Common myeloid progenitor, CD34-positive (primary cell): ENCODE measurements around the gene CTBS.

ENCODE experiments used
- CTCF ChIA-PET: fragments of 350-600 bp; sonication (Branson Sonifier 250); formaldehyde crosslinking; loops from one replicate; lab custom pipeline; 2021; ENCODE audit warnings: antibody characterized with exemption; lab: Charles Lee
- POLR2A ChIA-PET: fragments of 350-600 bp; sonication (Branson Sonifier 250); formaldehyde crosslinking; loops from one replicate; lab custom pipeline; 2021; ENCODE audit warnings: antibody characterized with exemption; lab: Charles Lee
- DNase-seq, 3 donors: peaks; one replicate each; pipeline versions ENCODE4 v3.0.0 to v3.0.0-alpha.2; 2013
- H3K27ac ChIP-seq, 2 experiments: 1 replicate in 1 of 2; 2 replicates in 1 of 2; pipeline ENCODE4 v1.7.0; 2013; ENCODE audit warnings: inconsistent platforms in 2 of 2, low read length in 2 of 2, mild to moderate bottlenecking in 2 of 2, low read depth in 1 of 2, moderate library complexity in 1 of 2; ENCODE audit not compliant: severe bottlenecking in 2 of 2, insufficient read depth in 1 of 2, poor library complexity in 1 of 2
- H3K27me3 ChIP-seq, 5 experiments: replicated peaks in 2 of 5; 1 replicate in 3 of 5; 2 replicates in 2 of 5; pipeline versions ENCODE4 v1.6.1 to v1.7.0; 2013; ENCODE audit warnings: low read length in 4 of 5, mild to moderate bottlenecking in 2 of 5, moderate library complexity in 2 of 5, inconsistent platforms in 1 of 5; ENCODE audit not compliant: insufficient read depth in 5 of 5, control insufficient read depth in 4 of 5
- H3K36me3 ChIP-seq, 4 experiments: 1 replicate in 2 of 4; 2 replicates in 2 of 4; pipeline versions ENCODE4 v1.6.1 to v1.7.0; 2013; ENCODE audit warnings: low read length in 3 of 4, control low read depth in 1 of 4, mild to moderate bottlenecking in 1 of 4; ENCODE audit not compliant: control insufficient read depth in 4 of 4, insufficient read depth in 4 of 4
- H3K4me1 ChIP-seq, 4 experiments: 1 replicate in 3 of 4; 2 replicates in 1 of 4; pipeline versions ENCODE4 v1.6.1 to v1.7.1; 2013; ENCODE audit warnings: low read length in 3 of 4, mild to moderate bottlenecking in 3 of 4, control low read depth in 1 of 4, inconsistent platforms in 1 of 4, moderate library complexity in 1 of 4; ENCODE audit not compliant: control insufficient read depth in 4 of 4, insufficient read depth in 4 of 4; ENCODE audit errors: control extremely low read depth in 1 of 4
- H3K4me3 ChIP-seq, 7 experiments: 1 replicate in 4 of 7; 2 replicates in 3 of 7; pipeline versions ENCODE4 v1.5.1 to v1.7.0; 2013; ENCODE audit warnings: mild to moderate bottlenecking in 7 of 7, low read length in 6 of 7, moderate library complexity in 6 of 7, inconsistent platforms in 2 of 7, low read depth in 2 of 7, control low read depth in 1 of 7; ENCODE audit not compliant: insufficient read depth in 4 of 7, control insufficient read depth in 1 of 7; ENCODE audit errors: extremely low read depth in 1 of 7
- H3K9me3 ChIP-seq, 5 experiments: 1 replicate in 4 of 5; 2 replicates in 1 of 5; pipeline versions ENCODE4 v1.6.1 to v1.7.1; 2013; ENCODE audit warnings: low read length in 4 of 5, mild to moderate bottlenecking in 2 of 5, inconsistent platforms in 1 of 5, low read depth in 1 of 5, moderate library complexity in 1 of 5; ENCODE audit not compliant: control insufficient read depth in 4 of 5, insufficient read depth in 2 of 5; ENCODE audit errors: control extremely low read depth in 1 of 5
- WGBS: methylation state at CpG from one replicate; pipeline ENCODE4 v1.1.5; 2013; ENCODE audit not compliant: insufficient coverage; 5-methylcytosine and 5-hydroxymethylcytosine counted together

Gene CTBS

GRCh38 chr1:84613887-84614286 lies 39.6 kb upstream of the CTBS start:
- CTCF ChIA-PET: interaction anchor here (0.7 to 1.6 kb wide), 2 partner anchors 12 to 28 kb away, joined by 3 to 4 read pairs; no protein-coding TSS in a partner anchor
- POLR2A ChIA-PET: no interaction called here
- Histone ChIP-seq H3K36me3 (no peaks in the 10 kb centered on the region), H3K4me3 (no peak overlapping the region), H3K4me1 (no peaks in the 10 kb centered on the region), H3K9me3 (peaks cover 4 to 22% (median 15%) of the 10 kb centered on the region in 5 experiments), H3K27ac (no peak overlapping the region), H3K27me3 (no peaks in the 10 kb centered on the region)
- DNase-seq: no peak
- WGBS: 100% methylated on average over 1 of the region's 2 CpGs

GRCh38 chr1:84613026-84613425 lies 38.8 kb upstream of the CTBS start:
- no peaks in the 10 kb centered on the region for H3K4me1 ChIP-seq
- ChIA-PET CTCF (no interaction called here), POLR2A (no interaction called here)
- no peaks in the 10 kb centered on the region for H3K27me3 ChIP-seq
- no peak overlapping the region for H3K4me3 ChIP-seq
- H3K36me3 ChIP-seq: no peaks in the 10 kb centered on the region
- DNase-seq: no peak
- peaks cover 4 to 22% (median 15%) of the 10 kb centered on the region in 5 experiments for H3K9me3 ChIP-seq
- H3K27ac ChIP-seq: no peak overlapping the region
- 100% methylated on average over 2 of the region's 2 CpGs for WGBS

- no peak for DNase-seq
- WGBS: 63% methylated on average over 1 of the region's 3 CpGs
These were observed 37.6 kb upstream of the CTBS start for GRCh38 chr1:84611796-84612195.

GRCh38 chr1:84611091-84611490 lies 36.9 kb upstream of the CTBS start:
- WGBS: no CpG with 5 or more reads among the region's 1 CpG
- Histone ChIP-seq H3K4me3 (no peak overlapping the region), H3K9me3 (peaks cover 4 to 36% (median 20%) of the 10 kb centered on the region in 5 experiments), H3K36me3 (no peaks in the 10 kb centered on the region), H3K27ac (no peak overlapping the region), H3K4me1 (no peaks in the 10 kb centered on the region), H3K27me3 (no peaks in the 10 kb centered on the region)
- DNase-seq: no peak
- CTCF ChIA-PET: interaction anchor here (1.2 to 1.3 kb wide), 2 partner anchors 9 to 51 kb away, joined by 3 read pairs; no protein-coding TSS in a partner anchor
- POLR2A ChIA-PET: no interaction called here

More at GRCh38 chr1:84611796-84612195, 37.6 kb upstream of the CTBS start:
- Histone ChIP-seq H3K27me3 (no peaks in the 10 kb centered on the region), H3K4me1 (no peaks in the 10 kb centered on the region), H3K4me3 (no peak overlapping the region), H3K9me3 (peaks cover 4 to 28% (median 15%) of the 10 kb centered on the region in 5 experiments), H3K36me3 (no peaks in the 10 kb centered on the region), H3K27ac (no peak overlapping the region)
- ChIA-PET CTCF (interaction anchor here (1.2 kb wide), 1 partner anchor 9 kb away, joined by 3 read pairs; no protein-coding TSS in a partner anchor), POLR2A (no interaction called here)

GRCh38 chr1:84606977-84607376 lies 32.7 kb upstream of the CTBS start:
- DNase-seq: no peak
- no peaks in the 10 kb centered on the region for H3K27me3 ChIP-seq
- no peak overlapping the region for H3K4me3 ChIP-seq
- WGBS: 91% methylated on average over 3 of the region's 5 CpGs
- no peaks in the 10 kb centered on the region for H3K4me1 ChIP-seq
- H3K9me3 ChIP-seq: peaks cover 3 to 51% (median 34%) of the 10 kb centered on the region in 5 experiments
- POLR2A ChIA-PET: no interaction called here
- H3K27ac ChIP-seq: no peak overlapping the region
- CTCF ChIA-PET: interaction anchor here (6.4 kb wide), 1 partner anchor 13 kb away, joined by 26 read pairs; no protein-coding TSS in a partner anchor
- H3K36me3 ChIP-seq: no peaks in the 10 kb centered on the region

- POLR2A ChIA-PET: interaction anchor here (0.6 kb wide), 1 partner anchor 33 kb away, joined by 3 read pairs; no protein-coding TSS in a partner anchor
These were observed 30.9 kb upstream of the CTBS start for GRCh38 chr1:84605157-84605556.

More at GRCh38 chr1:84605157-84605556, 30.9 kb upstream of the CTBS start:
- Histone ChIP-seq H3K27me3 (no peaks in the 10 kb centered on the region), H3K9me3 (peaks cover 3 to 49% (median 33%) of the 10 kb centered on the region in 5 experiments), H3K27ac (no peak overlapping the region), H3K4me3 (no peak overlapping the region), H3K36me3 (no peaks in the 10 kb centered on the region), H3K4me1 (no peaks in the 10 kb centered on the region)
- CTCF ChIA-PET: interaction anchor here (6.4 kb wide), 1 partner anchor 15 kb away, joined by 26 read pairs; no protein-coding TSS in a partner anchor
- WGBS: 100% methylated on average over 1 of the region's 1 CpG
- DNase-seq: no peak
